Measurements from ENCODE around the gene VMP1. TPM values are rescaled to one million over a fixed set of nuclear protein-coding genes. Genes with fewer than 3 reads are reported as not detected.
A peak's percentile ranks its signal among the peaks of the same experiment; 100 is the strongest.

The VMP1 gene
- total RNA-seq (100 to 1,000 TPM in 8 of 9 donors, 10 to 100 TPM in 1; 52.4 to 335 (median 155) TPM), polyA plus RNA-seq (100 to 1,000 TPM; 118 to 137 (median 123) TPM)
- long read RNA-seq, donor 1, full-length matches to known transcripts = 52 of 64 reads
- long read RNA-seq, donor 1, partial matches to known transcripts = 12 of 64 reads
- long read RNA-seq, donor 1, other reads (novel, unspliced or antisense) = 0 of 64 reads
- long read RNA-seq, donor 2, full-length matches to known transcripts = 30 of 36 reads
- long read RNA-seq, donor 2, partial matches to known transcripts = 6 of 36 reads
- long read RNA-seq, donor 2, other reads (novel, unspliced or antisense) = 0 of 36 reads
- long read RNA-seq, donor 3, full-length matches to known transcripts = 61 of 61 reads
- long read RNA-seq, donor 3, partial matches to known transcripts = 0 of 61 reads
- long read RNA-seq, donor 3, other reads (novel, unspliced or antisense) = 0 of 61 reads
- long read RNA-seq, donor 4, full-length matches to known transcripts = 107 of 128 reads
- long read RNA-seq, donor 4, partial matches to known transcripts = 8 of 128 reads
- long read RNA-seq, donor 4, other reads (novel, unspliced or antisense) = 13 of 128 reads
- long read RNA-seq, donor 5, full-length matches to known transcripts = 169 of 217 reads
- long read RNA-seq, donor 5, partial matches to known transcripts = 8 of 217 reads
- long read RNA-seq, donor 5, other reads (novel, unspliced or antisense) = 40 of 217 reads
- long read RNA-seq, donor 6, full-length matches to known transcripts = 41 of 53 reads
- long read RNA-seq, donor 6, partial matches to known transcripts = 0 of 53 reads
- long read RNA-seq, donor 6, other reads (novel, unspliced or antisense) = 12 of 53 reads
- long read RNA-seq, donor 7, full-length matches to known transcripts = 21 of 21 reads
- long read RNA-seq, donor 7, partial matches to known transcripts = 0 of 21 reads
- long read RNA-seq, donor 7, other reads (novel, unspliced or antisense) = 0 of 21 reads
- long read RNA-seq, donor 8, full-length matches to known transcripts = 52 of 58 reads
- long read RNA-seq, donor 8, partial matches to known transcripts = 6 of 58 reads
- long read RNA-seq, donor 8, other reads (novel, unspliced or antisense) = 0 of 58 reads
- long read RNA-seq, donor 9, full-length matches to known transcripts = 40 of 67 reads
- long read RNA-seq, donor 9, partial matches to known transcripts = 0 of 67 reads
- long read RNA-seq, donor 9, other reads (novel, unspliced or antisense) = 27 of 67 reads
- long read RNA-seq, donor 10, full-length matches to known transcripts = 16 of 16 reads
- long read RNA-seq, donor 10, partial matches to known transcripts = 0 of 16 reads
- long read RNA-seq, donor 10, other reads (novel, unspliced or antisense) = 0 of 16 reads

DNA sequence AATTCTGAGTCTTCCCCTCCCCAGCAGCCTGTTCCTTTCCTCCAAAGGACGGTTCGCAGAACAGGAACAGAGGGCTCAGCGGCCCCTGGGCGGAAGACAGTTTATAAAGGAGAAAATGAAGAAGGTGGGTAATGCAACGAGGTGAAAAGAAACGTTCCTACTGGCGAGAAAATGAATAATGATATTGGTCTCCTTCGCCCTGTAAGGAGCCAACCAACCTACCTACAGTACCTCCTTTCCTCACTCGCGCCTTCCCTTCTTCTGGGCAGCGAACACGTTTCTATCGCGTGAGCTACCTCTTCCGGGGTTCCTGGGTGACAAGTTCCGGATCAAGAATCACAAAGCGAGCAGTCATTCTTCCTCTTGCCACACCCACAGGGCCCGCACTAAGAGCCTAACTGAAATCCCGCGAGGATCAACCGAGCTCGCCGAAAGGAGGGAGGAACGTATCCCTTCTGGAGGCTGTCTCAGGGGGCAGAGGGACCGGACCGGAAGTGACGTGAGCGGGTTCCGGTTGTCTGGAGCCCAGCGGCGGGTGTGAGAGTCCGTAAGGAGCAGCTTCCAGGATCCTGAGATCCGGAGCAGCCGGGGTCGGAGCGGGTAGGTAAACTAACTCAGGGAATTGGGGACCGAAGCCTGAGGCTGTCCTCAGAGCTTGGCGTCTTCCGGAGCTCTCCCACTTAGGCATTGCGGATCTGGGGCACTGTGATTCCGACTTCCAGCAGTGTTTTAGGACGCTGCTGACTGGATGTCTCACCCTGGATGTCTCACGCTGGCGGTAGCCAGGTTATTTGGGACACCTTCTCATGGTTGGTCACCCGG lies at the start of gene VMP1, which contains the start of gene PTRH2:
Gene VMP1, plus strand, starts transcription at position 506 of the 822 bp plus-strand sequence. CDS start 23,793 bp downstream, outside the sequence.
Gene PTRH2, minus strand, starts transcription at position 282 of the 822 bp plus-strand sequence. CDS start 9,452 bp downstream, outside the sequence.
- WGBS, 4 donors = 0% methylated on average over 24 to 45 of the region's 45 CpGs
- intact Hi-C loops (cut with DNase I) = no loop called here
- peaks cover 16 to 55% of the 10 kb centered on the region in 2 donors for H3K4me1 ChIP-seq (replicated peaks in 1 of 2)

DNA sequence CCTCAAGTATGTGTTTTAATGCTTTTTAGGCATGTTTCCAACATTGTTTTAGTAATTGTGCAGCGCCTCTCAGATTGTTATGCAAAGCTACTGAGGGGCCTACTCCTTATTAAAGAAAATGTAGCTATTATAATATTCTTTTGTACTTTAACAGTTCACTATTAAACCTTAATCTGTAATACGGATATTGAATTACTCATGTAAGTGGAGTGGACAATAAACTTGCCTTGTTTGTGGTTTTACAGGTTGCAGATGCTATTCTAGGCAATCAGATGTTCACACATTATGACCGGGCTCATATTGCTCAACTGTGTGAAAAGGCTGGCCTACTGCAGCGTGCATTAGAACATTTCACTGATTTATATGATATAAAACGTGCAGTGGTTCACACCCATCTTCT lies 41.2 kb upstream of the VMP1 start:
- no peaks in the 10 kb centered on the region for H3K27me3 ChIP-seq
- H3K27ac ChIP-seq = no peak overlapping the region
- H3K9me3 ChIP-seq (replicated peaks in 1 of 3) = no peaks in the 10 kb centered on the region
- H3K4me3 ChIP-seq = no peak overlapping the region
- intact Hi-C loops (cut with DNase I) = no loop called here
- TF ChIP-seq, protein P1, sequence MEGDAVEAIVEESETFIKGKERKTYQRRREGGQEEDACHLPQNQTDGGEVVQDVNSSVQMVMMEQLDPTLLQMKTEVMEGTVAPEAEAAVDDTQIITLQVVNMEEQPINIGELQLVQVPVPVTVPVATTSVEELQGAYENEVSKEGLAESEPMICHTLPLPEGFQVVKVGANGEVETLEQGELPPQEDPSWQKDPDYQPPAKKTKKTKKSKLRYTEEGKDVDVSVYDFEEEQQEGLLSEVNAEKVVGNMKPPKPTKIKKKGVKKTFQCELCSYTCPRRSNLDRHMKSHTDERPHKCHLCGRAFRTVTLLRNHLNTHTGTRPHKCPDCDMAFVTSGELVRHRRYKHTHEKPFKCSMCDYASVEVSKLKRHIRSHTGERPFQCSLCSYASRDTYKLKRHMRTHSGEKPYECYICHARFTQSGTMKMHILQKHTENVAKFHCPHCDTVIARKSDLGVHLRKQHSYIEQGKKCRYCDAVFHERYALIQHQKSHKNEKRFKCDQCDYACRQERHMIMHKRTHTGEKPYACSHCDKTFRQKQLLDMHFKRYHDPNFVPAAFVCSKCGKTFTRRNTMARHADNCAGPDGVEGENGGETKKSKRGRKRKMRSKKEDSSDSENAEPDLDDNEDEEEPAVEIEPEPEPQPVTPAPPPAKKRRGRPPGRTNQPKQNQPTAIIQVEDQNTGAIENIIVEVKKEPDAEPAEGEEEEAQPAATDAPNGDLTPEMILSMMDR (IDR thresholded peaks at IDR 0.05) = no peak
- TF ChIP-seq POLR2A (IDR thresholded peaks at IDR 0.05) = no peak
- 82 to 90% (median 88%) methylated on average over 5 of the region's 5 CpGs for WGBS, 4 donors
- no peak for DNase-seq
- peaks cover 0 to 10% of the 10 kb centered on the region in 2 donors for H3K4me1 ChIP-seq (replicated peaks in 1 of 2)
- H3K36me3 ChIP-seq (replicated peaks in 1 of 2) = peaks cover 0 to 99% of the 10 kb centered on the region in 2 donors

More for the DNA sequence above, at the start of gene VMP1, which contains the start of gene PTRH2:
- Histone ChIP-seq H3K9me3 (replicated peaks in 1 of 3) (no peaks in the 10 kb centered on the region), H3K36me3 (replicated peaks in 1 of 2) (no peaks in the 10 kb centered on the region), H3K4me3 (peak within 1 kb of the TSS; percentile 46 to 90 (median 76)), H3K27ac (peak within 1 kb of the TSS; percentile 89 to 100 (median 92)), H3K27me3 (no peaks in the 10 kb centered on the region)
- peak; percentile 84 to 95 for TF ChIP-seq POLR2A (IDR thresholded peaks at IDR 0.05)
- TF ChIP-seq, protein P1 (IDR thresholded peaks at IDR 0.05) = peak in 1 of 6 experiments; percentile 11
- DNase-seq = peak; percentile 97 to 99 (median 99)

DNA sequence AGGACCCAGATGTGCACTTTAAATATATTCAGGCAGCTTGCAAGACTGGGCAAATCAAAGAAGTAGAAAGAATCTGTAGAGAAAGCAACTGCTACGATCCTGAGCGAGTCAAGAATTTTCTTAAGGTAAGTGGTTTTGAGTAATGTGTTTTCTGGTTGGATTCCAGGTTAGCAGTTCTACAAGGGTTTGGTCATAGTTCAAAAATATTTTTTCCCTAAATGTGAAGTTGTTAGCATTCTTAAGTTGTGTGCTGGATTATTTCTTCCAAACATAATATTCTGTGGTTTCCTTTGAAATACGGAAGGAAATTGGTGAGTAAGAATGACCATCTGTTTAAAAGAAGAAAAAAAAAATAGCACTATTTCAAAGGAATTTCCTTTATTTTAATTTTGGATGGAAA lies 38.6 kb upstream of the VMP1 start:
- Histone ChIP-seq H3K4me3 (no peak overlapping the region), H3K36me3 (replicated peaks in 1 of 2) (peaks cover 0 to 92% of the 10 kb centered on the region in 2 donors)
- intact Hi-C loops (cut with DNase I) = no loop called here

More for the DNA sequence above, 38.6 kb upstream of the VMP1 start:
- no peaks in the 10 kb centered on the region for H3K9me3 ChIP-seq (replicated peaks in 1 of 3)
- no peak overlapping the region for H3K27ac ChIP-seq
- no peak for TF ChIP-seq POLR2A (IDR thresholded peaks at IDR 0.05)
- TF ChIP-seq, protein P1 (IDR thresholded peaks at IDR 0.05) = no peak
- no peak for DNase-seq
- WGBS, 4 donors = 45 to 63% (median 55%) methylated on average over 3 of the region's 3 CpGs
- peaks cover 0 to 10% of the 10 kb centered on the region in 2 donors for H3K4me1 ChIP-seq (replicated peaks in 1 of 2)
- H3K27me3 ChIP-seq = no peaks in the 10 kb centered on the region
